ENCODE data around the gene STAT2. TPM values are rescaled to one million over a fixed set of nuclear protein-coding genes. Genes with fewer than 3 reads are reported as not detected.

STAT2 gene
- total and polyA plus RNA-seq, 2 of the 13 experiments (the other 11 are each of a cell fraction or from before 2014, with no cell fraction given): 43.5 to 84.6 TPM

GRCh38 chr12:56362130-56363059 is 2.5 kb upstream of the STAT2 start, which contains the start of gene APOF (continued):
- TF ChIP-seq ARID5B (CRISPR knock-in tag; IDR thresholded peaks at IDR 0.05) (peak; percentile 81), PLRG1 (conservative IDR thresholded peaks at IDR 0.05) (no peak), REXO4 (CRISPR knock-in tag; IDR thresholded peaks at IDR 0.05; ENCODE audit: borderline replicate concordance) (no peak), SCMH1 (CRISPR knock-in tag; IDR thresholded peaks at IDR 0.05; ENCODE audit: borderline replicate concordance) (no peak), CHD4 (IDR thresholded peaks at IDR 0.05; ENCODE audit: borderline replicate concordance, low read length) (no peak), ATF5 (CRISPR knock-in tag; IDR thresholded peaks at IDR 0.05; ENCODE audit: low read depth) (no peak), ZNF747 (CRISPR knock-in tag; IDR thresholded peaks at IDR 0.05; ENCODE audit: borderline replicate concordance) (no peak), ZNF510 (CRISPR knock-in tag; IDR thresholded peaks at IDR 0.05; ENCODE audit: low read depth) (no peak), ZBED4 (CRISPR knock-in tag; IDR thresholded peaks at IDR 0.05; ENCODE audit: borderline replicate concordance) (no peak), ZNF598 (CRISPR knock-in tag; IDR thresholded peaks at IDR 0.05; ENCODE audit: borderline replicate concordance) (no peak), SRSF1 (optimal IDR thresholded peaks at IDR 0.05; ENCODE audit: low read depth, low read length) (no peak), ZNF644 (CRISPR knock-in tag; IDR thresholded peaks at IDR 0.05; ENCODE audit: low read depth) (no peak), WIZ (CRISPR knock-in tag; IDR thresholded peaks at IDR 0.05) (no peak), HMG20A (CRISPR knock-in tag; IDR thresholded peaks at IDR 0.05; ENCODE audit: borderline replicate concordance) (peak; percentile 37; the same call in 1 of the 2 replicates), MYPOP (CRISPR knock-in tag; IDR thresholded peaks at IDR 0.05) (no peak), GPBP1L1 (CRISPR knock-in tag; IDR thresholded peaks at IDR 0.05) (no peak), ZNF839 (CRISPR knock-in tag; IDR thresholded peaks at IDR 0.05; ENCODE audit: borderline replicate concordance) (no peak), SPEN (CRISPR knock-in tag; IDR thresholded peaks at IDR 0.05; ENCODE audit: low read depth) (no peak)
